Left lung (tissue), 10 donors: ENCODE results near the gene CHD8. TPM values are rescaled to one million over a fixed set of nuclear protein-coding genes. Genes with fewer than 3 reads are reported as not detected.

ENCODE experiments used
- ATAC-seq: fragments of 200-7000 bp; cut with Tn5 transposase; one replicate; pipeline ENCODE4 v1.9.1; 2020; ENCODE audit warnings: moderate library complexity
- DNase-seq, 4 donors: peaks; one replicate each; pipeline ENCODE4 v3.0.0-alpha.2; 2013 to 2020
- H3K27ac ChIP-seq, 2 donors: fragments of 200-600 bp; sonication (generic) in 1 of 2; one replicate each; pipeline versions ENCODE4 v1.5.0 to v1.8.0; 2020 to 2021
- H3K27me3 ChIP-seq, 2 donors: fragments of 200-600 bp; sonication (generic) in 1 of 2; one replicate each; pipeline versions ENCODE4 v1.5.0 to v1.8.0; 2020 to 2021
- H3K36me3 ChIP-seq, 2 donors: fragments of 200-600 bp; sonication (generic) in 1 of 2; one replicate each; pipeline versions ENCODE4 v1.5.0 to v1.8.0; 2020 to 2021
- H3K4me1 ChIP-seq, 2 donors: fragments of 200-600 bp; one replicate each; pipeline ENCODE4 v1.8.0; 2021
- H3K4me3 ChIP-seq, 2 donors: fragments of 200-600 bp; sonication (generic) in 1 of 2; one replicate each; pipeline versions ENCODE4 v1.5.0 to v1.8.0; 2020 to 2021; ENCODE audit warnings: mild to moderate bottlenecking in 1 of 2
- H3K9me3 ChIP-seq, 2 donors: fragments of 200-600 bp; sonication (generic) in 1 of 2; one replicate each; pipeline versions ENCODE4 v1.5.0 to v1.8.0; 2020 to 2021
- CTCF ChIP-seq, 2 donors: fragments of 200-600 bp; sonication (generic) in 1 of 2; IDR thresholded peaks; one replicate each; pipeline versions ENCODE4 v1.5.0 to v1.8.0; 2021; ENCODE audit warnings: antibody characterized with exemption in 2 of 2
- intact Hi-C, 2 donors: fragments of 100-400 bp; cut with DNase I; formaldehyde crosslinking; loops; one replicate each; pipeline versions ENCODE4 v1.11.2 to v1.14.2; 2022
- polyA plus RNA-seq, 6 donors: library from polyadenylated mRNA; unstranded; fragments of 120-200 nt; gene quantifications; one replicate each; pipeline ENCODE4 v1.2.1, GENCODE V29; 2013; ENCODE audit not compliant: insufficient read length in 6 of 6
- total RNA-seq, 2 donors: library from RNA; stranded (reverse); fragmentation: NEBNext Ultra II Directional; extraction: Animal tissue kit (Norgen Biotek cat#: 25700); gene quantifications; one replicate each; pipeline ENCODE4 v1.2.1, GENCODE V29; 2021
- donor health status: DM: no; HTN: yes; CAD: no.
- donor health status: DM: no; HTN: no; CAD: no.

Gene CHD8
- total and polyA plus RNA-seq, 8 donors = 69.2 to 83.0 (median 76.1) TPM

GRCh38 chr14:21419528-21419927, 36.4 kb downstream of the CHD8 start:
- Histone ChIP-seq H3K9me3 (no peaks in the 10 kb centered on the region), H3K36me3 (peaks cover 3 to 97% of the 10 kb centered on the region in 2 donors), H3K4me1 (no peaks in the 10 kb centered on the region), H3K27ac (no peak overlapping the region), H3K27me3 (no peaks in the 10 kb centered on the region), H3K4me3 (no peak overlapping the region)
- no peak for TF ChIP-seq CTCF (IDR thresholded peaks at IDR 0.05)
- intact Hi-C loops = loop anchor here in 1 of 2 donors (10.0 kb wide), 1 partner anchor 55 kb away; no protein-coding TSS in a partner anchor
- DNase-seq = no peak
- ATAC-seq = no peak

GRCh38 chr14:21415329-21415728, 40.6 kb downstream of the CHD8 start:
- Histone ChIP-seq H3K4me3 (no peak overlapping the region), H3K36me3 (peaks cover 0 to 98% of the 10 kb centered on the region in 2 donors), H3K27me3 (no peaks in the 10 kb centered on the region), H3K9me3 (no peaks in the 10 kb centered on the region), H3K4me1 (no peaks in the 10 kb centered on the region), H3K27ac (no peak overlapping the region)
- DNase-seq (no peak), ATAC-seq (no peak)
- TF ChIP-seq CTCF (IDR thresholded peaks at IDR 0.05) = no peak
- intact Hi-C loops = loop anchor here in 1 of 2 donors (10.0 kb wide), 1 partner anchor 51 kb away; no protein-coding TSS in a partner anchor

DNA sequence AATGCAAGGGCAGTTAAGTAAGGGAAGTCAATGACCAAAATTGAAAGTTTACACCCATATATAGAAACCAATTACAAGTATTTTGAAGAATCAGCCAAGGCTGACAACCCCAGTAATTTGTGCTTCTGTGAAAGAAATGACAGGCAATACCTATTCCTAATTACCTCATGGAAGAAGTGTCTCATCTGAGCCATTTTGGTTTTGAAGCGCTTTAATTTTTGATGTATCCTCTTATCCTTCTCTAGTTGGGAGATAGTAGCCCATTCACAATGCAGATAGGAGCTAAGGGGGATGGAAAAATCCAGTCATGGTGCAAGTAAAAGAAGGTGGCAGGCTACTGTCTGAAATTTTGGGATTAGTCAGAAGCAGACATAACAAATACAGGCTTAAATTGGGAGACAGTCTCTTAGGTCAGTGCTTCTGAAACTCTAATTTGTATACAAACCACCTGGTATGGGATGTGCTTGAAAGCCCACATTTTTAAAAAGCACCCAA, 41.7 kb downstream of the CHD8 start:
- intact Hi-C loops = loop anchor here in 1 of 2 donors (10.0 kb wide), 1 partner anchor 49 kb away; no protein-coding TSS in a partner anchor
- DNase-seq (no peak), ATAC-seq (no peak)
- no peaks in the 10 kb centered on the region for H3K27me3 ChIP-seq
- H3K4me3 ChIP-seq = no peak overlapping the region
- H3K27ac ChIP-seq = no peak overlapping the region
- no peaks in the 10 kb centered on the region for H3K4me1 ChIP-seq
- no peaks in the 10 kb centered on the region for H3K9me3 ChIP-seq
- peaks cover 0 to 98% of the 10 kb centered on the region in 2 donors for H3K36me3 ChIP-seq
- no peak for TF ChIP-seq CTCF (IDR thresholded peaks at IDR 0.05)

DNA sequence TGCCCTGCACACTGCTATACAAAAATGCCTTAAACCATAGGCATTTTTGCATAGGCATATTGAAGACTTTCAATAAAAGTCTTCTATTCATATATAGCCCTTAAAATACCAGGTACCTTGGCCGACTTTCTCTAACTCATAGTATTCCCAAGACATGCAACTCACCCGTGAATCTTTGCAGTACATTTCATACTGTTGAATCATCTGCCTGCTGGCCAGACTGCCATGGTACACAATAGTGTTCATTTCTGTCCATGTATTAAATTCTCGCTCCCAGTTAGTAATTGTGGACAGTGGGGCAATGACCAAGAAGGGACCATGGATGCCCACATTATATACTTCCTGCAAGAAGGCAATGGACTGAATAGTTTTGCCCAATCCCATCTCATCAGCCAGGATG, 47.8 kb downstream of the CHD8 start:
- ATAC-seq (no peak), DNase-seq (no peak)
- TF ChIP-seq CTCF (IDR thresholded peaks at IDR 0.05) = no peak
- no peak overlapping the region for H3K27ac ChIP-seq
- H3K4me1 ChIP-seq = no peaks in the 10 kb centered on the region
- intact Hi-C loops = no loop called here
- peaks cover 7 to 100% of the 10 kb centered on the region in 2 donors for H3K36me3 ChIP-seq
- H3K27me3 ChIP-seq = no peaks in the 10 kb centered on the region
- no peak overlapping the region for H3K4me3 ChIP-seq
- H3K9me3 ChIP-seq = no peaks in the 10 kb centered on the region

DNA sequence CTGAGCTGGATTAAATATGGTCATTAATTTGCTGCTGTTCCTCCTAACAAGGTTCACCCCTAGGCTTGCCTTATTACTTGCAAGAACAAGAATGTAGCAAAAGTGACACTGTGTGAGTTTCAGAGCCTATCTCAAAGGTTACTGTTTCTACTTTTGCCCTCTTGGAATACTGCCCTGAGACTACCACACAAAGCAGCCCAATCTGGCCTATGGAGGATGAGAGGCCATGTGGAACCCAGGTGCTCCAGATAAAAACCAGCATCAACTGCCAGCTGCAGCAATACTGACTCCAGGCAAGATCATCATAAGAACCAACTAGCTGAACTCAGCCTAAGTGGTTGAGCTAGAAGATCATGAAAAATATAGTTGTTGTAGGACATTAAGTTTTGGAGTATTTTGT, 49.7 kb downstream of the CHD8 start:
- no peak for TF ChIP-seq CTCF (IDR thresholded peaks at IDR 0.05)
- Histone ChIP-seq H3K27me3 (no peaks in the 10 kb centered on the region), H3K9me3 (no peaks in the 10 kb centered on the region), H3K4me1 (no peaks in the 10 kb centered on the region), H3K4me3 (no peak overlapping the region), H3K36me3 (peaks cover 7 to 100% of the 10 kb centered on the region in 2 donors), H3K27ac (no peak overlapping the region)
- intact Hi-C loops = no loop called here
- DNase-seq (no peak), ATAC-seq (no peak)
